Cerebellar cortex (tissue), 1 donor: Measurements from ENCODE around the gene MRGPRG.
"Not testable (repeated sequence)": the region's sequence is repeated elsewhere in the genome, so short reads cannot be mapped to it uniquely, and the experiment has no call there.

ENCODE experiments used
- DNase-seq: peaks from one replicate; pipeline ENCODE4 v3.0.0-alpha.2; 2015; ENCODE audit warnings: low spot score

The MRGPRG gene, protein sequence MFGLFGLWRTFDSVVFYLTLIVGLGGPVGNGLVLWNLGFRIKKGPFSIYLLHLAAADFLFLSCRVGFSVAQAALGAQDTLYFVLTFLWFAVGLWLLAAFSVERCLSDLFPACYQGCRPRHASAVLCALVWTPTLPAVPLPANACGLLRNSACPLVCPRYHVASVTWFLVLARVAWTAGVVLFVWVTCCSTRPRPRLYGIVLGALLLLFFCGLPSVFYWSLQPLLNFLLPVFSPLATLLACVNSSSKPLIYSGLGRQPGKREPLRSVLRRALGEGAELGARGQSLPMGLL

DNA sequence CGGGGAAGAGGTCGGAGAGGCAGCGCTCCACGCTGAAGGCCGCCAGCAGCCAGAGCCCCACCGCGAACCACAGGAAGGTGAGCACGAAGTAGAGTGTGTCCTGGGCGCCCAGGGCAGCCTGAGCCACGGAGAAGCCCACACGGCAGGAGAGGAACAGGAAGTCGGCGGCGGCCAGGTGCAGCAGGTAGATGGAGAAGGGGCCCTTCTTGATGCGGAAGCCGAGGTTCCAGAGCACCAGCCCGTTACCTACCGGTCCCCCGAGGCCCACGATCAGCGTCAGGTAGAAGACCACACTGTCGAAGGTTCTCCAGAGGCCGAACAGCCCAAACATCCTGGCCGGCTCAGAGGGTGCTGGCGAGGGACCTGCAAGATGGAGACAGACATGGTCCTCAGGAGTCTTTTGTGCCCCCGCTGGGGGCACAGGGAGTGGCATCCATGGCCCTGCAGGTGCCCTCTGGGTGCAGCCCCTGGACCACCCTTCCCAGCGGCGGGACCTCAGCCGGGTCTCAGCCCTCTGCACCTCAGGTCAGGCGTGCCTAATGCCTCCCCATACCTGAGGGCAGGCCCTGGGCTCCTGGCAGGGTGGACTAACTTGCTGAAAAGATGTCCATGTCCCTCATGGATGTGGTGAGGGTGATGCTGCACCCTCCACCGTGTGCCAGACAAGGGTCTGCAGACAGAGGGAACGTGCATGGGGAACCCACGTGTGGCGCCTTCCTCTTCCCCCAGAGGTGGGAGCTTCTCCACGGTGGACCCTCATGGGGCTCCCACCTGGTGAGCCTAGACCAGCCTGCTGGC is at the start of gene MRGPRG:
MRGPRG (minus strand) TSS at position 331 of the 798 bp plus-strand sequence; CDS start at position 331, 0 bp downstream.
- no peak for DNase-seq

DNA sequence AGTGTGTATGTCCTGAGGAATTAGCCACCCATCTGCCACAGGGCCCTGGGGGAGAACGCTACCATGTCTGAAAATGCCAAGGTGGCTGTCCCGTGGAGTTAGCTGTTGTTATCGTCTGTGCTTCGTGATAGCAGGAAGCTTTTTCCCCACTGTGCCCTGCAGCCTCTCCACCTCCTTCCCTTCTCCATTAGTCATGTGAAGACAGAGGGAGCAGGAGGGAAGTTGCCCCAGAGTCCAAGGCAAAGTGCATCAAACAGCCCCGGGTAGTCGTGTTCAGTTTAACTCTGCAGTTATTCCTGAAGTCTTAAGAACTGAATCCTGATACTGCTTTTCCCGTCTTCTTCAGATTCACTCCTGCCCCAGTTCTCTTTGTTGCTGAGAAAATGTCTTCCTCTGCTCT is 43.9 kb upstream of the MRGPRG start:
- DNase-seq, result not testable (repeated sequence)

DNA sequence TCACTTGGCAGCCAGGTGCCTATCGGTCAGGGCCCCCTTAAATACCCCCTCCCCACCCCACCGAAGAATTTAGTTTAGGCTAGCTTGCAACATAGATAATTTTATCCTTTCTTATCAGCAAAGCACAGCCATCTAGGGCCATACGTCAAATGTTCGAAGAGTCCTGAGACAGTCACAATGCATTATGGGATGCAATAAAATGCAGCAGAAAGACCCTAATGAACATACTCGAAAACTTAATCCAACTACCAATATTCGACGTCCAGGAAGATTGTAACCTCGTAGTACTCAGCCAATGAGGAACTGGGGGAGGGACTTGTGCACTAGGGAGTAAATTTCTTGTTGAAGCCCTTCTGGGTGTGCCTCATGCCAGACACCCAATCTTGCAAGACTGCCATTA is 43.2 kb upstream of the MRGPRG start:
- DNase-seq, result not testable (repeated sequence)

GRCh38 chr11:3257509-3257908 is 38.9 kb upstream of the MRGPRG start:
- DNase-seq, result not testable (repeated sequence)

- not testable (repeated sequence) for DNase-seq
These were observed 36.6 kb upstream of the MRGPRG start for GRCh38 chr11:3255241-3255640.

GRCh38 chr11:3254773-3255172 is 36.2 kb upstream of the MRGPRG start:
- not testable (repeated sequence) for DNase-seq

DNA sequence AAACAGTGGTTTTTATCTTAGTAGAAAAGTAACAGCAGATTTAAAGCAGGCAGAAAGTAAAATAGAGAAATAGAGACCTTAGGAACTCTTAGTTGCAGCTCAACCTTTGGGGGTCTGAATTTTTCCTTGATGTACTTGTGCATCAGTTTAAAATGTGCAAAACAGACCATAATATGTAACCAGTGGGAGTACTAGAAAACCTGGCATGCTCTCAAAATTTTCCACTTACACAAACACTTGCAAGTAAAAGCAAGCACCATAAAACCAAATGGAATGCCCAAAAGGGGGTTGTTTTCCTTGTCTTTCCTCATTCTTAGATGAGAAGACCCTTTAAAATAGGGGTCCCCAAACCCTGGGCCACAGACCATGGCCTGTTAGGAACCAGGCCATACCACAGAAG is 26.5 kb upstream of the MRGPRG start:
- no peak for DNase-seq

DNA sequence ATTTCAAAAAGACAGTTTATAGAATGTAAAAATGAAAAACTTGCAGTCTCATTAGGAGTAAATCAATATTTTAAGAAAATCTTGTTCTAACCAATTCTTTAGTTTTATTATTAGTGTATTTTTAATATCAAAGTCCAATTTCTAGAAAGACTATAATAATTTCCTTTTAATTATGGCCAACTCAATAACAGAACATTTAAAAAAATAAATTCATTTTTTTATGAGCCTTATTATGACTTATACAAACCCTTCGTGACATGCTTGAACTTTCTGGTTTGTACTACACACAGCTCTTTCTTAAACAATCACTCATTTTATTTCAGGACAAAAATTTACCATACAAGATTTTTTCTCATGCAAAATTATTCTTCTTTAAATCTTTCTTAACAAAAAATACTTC is 25.3 kb upstream of the MRGPRG start:
- no peak for DNase-seq

DNA sequence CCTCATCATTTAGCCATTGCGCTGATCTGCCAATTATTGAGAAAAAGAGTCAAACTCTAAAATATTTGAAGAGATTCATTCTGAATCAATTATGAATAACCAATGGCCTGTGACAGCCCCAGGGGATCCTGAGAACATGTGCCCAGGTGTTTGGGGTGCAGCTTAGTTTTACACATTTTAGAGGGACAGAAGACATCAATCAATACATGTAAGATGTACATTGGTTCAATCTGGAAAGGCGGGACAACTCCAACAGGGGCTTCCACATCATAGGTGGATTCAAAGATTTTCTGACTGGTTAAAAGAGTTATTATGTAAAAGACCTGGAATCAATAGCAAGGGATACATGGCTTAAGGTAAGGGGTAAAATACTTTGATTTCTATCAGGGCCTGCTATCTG is 18.5 kb upstream of the MRGPRG start:
- no peak for DNase-seq

- no peak for DNase-seq
These were observed 16.2 kb upstream of the MRGPRG start for GRCh38 chr11:3234846-3235245.

DNA sequence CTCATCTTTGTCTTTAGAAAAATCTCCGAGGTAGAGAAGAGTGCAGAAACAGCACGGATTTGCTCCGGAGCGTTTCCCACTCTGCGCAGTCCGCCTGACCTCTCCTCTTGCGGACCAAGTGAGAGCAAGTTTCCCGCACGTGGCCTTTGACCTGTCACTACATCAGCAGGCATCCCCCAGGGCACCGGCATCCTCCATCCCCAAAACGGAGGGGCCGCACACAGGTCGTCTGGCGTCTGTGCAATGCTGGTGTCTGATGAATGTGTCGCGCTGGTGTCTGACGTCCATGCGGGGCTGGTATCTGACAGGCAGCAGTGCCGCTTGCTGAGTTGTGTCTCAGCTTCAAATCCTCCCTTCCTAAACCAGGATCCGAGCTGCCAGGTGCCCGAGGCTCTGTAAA is 14.3 kb upstream of the MRGPRG start:
- DNase-seq, result no peak

- DNase-seq, result peak; percentile 51
These were observed 13.5 kb upstream of the MRGPRG start, which contains the start of gene MRGPRE for GRCh38 chr11:3231851-3232744. Gene MRGPRE (minus strand): TSS chr11:3232417. CDS start chr11:3228799, 3,618 bp downstream.

GRCh38 chr11:3231550-3231850 is 12.9 kb upstream of the MRGPRG start:
- DNase-seq, result no peak

DNA sequence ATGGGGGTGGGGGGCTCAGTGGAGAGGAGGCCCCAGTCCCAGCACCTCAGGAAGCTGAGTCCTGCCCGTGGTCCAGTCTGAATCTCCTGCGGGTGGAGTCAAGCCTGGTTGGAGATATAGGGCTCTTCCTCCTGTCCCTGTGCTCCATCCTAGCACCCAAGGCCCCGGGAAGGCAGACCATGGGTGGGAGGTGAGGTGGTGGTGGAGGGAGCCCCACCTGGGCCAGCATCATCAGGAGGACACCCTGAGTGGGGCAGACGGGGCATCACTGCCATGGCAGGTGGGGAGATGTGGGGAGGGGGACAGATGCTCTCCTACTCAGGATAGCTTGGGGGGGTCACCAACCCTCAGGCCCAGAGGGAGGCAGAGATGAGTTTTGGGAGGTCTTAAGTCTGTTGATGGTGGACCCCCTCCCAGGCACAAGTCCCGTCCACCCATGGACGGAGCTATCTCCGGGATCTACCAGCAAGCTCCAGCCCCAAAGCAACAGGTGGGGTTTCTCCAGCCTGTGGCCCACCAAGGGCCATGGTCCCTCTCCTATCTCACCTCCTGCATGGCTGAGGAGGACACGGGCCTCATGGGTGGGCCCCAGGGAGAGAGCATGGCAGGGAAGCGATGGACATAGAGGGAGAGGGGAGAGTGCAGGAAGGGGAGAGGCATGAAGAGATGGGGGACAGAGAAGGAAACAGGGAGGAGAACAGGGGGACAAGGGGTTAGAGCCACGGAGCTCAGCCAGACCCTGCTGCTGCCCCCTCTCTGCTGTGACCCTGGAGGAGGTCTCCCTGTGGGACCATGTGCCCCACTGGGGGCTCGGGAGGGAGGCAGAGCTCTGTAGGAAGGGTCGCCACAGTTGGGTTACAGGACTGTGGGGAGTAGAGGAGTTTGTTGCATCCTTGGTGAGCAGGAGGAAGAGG is 12.3 kb upstream of the MRGPRG start:
- no peak for DNase-seq

DNA sequence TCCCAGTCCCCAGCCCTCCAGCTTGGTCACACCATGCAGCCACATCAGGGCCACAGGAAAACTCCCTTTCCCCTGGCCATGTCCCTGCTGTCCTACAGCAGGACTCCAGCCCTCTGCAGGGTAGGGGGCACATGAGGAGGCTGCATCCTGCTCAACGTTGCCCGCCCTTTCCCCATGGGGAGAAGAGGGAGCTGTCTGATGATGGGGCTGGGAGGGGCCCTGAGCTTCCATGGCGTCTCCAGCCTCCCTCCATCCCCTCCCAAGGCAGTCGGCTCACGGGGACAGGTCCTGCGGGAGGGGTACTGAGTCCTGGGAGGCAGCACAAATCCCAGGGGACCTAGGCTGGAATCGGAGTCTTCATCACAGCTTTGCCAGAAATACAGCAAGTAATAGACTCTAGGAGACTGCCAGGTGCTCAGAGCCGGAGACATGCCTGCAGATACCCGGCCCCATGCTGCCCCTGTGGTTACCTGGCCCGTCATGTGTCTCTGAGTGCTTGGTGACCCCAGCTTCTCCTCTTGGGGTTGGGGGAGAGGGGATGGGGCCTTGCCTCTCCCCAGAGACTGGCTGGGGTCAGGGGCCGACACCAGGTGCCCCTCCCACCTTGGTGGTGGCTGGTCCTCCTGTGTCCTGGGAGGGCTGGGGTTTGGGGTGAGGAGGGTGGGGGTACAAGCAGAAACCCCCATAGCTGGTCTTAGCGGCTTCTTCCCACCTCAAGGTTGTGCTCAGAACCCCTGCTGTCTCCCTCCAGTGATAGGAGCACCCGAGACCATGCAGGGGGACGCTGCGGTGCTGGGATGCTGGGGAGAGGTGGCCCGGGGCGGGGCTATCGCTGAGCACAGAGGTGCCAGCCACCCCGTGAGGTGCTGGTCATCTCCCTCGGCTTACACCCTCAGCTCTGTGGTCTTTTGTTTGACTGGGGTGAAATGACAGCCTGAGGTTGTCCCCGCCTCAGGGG is 11.3 kb upstream of the MRGPRG start:
- no peak for DNase-seq

DNA sequence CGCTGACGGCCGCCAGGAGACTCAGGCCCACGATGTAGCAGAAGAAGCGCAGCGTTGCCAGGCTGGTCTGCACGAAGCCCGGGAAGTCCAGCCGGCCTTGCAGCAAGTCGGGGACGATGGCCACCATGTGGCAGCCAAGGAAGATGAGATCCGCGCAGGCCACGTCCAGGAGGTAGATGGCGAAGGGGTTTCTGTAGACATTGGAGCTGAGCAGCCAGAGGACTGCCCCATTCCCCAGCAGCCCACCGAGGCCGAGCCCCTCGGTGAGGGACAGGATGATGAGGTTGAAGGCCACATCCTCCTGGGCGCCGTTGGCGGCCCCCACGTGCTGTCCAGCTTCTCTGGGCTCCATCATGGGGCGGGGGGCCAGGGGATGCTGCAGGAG is 9.8 kb upstream of the MRGPRG start:
- no peak for DNase-seq

DNA sequence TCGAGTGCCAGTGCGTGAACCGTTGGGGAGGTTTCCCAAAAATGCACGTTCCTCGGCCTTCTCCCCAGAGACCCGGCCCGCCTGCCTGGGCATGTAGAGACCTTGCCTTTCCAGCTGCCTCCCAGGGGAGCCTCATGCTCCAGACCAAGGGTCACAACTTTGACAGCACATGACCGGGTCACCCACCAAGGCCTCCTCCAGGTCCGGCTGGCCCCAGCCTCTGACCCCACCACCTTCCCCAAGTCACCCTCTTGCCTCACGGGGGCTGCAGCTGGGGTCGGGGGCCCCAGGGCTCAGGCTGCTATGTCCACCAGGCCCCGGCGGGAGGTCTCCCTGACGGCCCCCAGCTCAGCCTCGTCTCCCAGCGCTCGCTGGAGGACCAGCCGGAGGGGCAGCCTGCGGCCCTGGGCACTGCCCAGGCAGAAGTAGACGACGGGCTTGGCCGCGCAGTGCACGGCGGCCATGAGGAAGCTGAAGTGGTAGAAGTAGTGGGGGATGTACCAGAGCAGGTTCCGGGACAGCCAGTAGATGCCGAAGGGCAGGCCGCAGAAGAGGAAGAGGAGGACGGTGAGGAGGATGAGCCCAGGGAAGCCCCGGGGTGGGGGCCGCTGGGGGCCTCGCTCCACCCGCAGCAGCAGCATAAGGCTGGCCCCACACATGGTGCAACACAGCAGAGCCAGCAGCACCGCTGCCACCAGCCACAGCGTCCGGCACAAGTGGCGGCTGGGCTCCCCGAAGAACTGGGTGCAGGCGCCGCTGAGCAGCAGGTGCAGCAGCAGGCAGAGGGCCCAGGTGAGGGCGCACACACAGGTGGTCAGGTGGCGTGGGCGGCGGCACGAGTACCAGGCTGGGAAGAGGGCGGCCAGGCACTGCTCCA is 9.2 kb upstream of the MRGPRG start:
- DNase-seq, result no peak

DNA sequence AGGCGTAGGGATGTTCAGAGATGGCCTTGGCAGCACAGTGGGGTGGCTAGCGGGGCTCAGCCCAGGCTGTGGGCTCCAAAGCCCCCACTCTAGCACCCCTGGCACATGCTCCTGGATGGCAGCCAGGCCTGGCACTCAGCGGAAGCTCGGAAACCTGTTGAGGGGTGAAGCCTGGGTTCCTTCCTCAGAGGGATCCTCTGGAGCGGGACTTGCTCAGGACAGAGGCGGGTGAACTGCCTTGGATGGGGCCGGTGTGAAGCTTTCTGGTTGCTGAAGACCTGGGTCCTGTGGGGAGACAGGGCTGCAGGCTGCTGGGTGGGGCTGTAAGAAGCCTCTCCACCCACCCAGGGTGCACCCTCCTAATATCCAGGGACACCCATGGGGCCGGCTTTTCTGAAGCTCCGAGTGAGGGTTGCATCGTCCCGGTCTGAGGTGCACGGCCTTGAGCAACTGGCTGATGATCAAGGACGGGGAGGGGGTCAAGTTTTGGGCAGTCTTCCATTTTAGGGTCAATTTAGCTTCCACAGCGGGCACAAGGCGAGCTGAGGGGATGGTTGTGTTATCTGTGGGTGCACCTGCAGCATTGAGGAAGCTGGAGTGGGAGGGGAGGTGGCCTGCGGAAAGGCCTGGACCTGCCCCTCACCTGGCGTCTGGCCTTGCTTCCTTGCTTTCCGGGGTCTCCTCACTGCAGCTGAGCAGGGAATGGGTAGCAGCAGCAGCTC is 8.4 kb upstream of the MRGPRG start:
- no peak for DNase-seq
